Subcutaneous adipose tissue (tissue), 4 donors: ENCODE data around the gene CCDC134. TPM values are rescaled to one million over a fixed set of nuclear protein-coding genes. Genes with fewer than 3 reads are reported as not detected.

Experiments
- CTCF ChIP-seq: fragments of 450-650 bp; IDR thresholded peaks from one replicate; pipeline ENCODE4 v1.5.1; 2016; ENCODE audit warnings: low read depth, mild to moderate bottlenecking, control low read depth, antibody characterized with exemption, moderate library complexity
- total RNA-seq, 4 donors: library from RNA; depleted of rRNA; stranded (reverse); fragments of >200 nt; gene quantifications; one replicate each; pipeline ENCODE4 v1.1.0, GENCODE V29; 2016

Gene CCDC134
- total RNA-seq, 4 donors from 2014 or later: 0.98 to 5.1 (median 2.6) TPM

GRCh38 chr22:41862530-41863266, 62.2 kb downstream of the CCDC134 start:
- no peak for TF ChIP-seq CTCF

- TF ChIP-seq CTCF: no peak
Observed at GRCh38 chr22:41863472-41863871, 63.0 kb downstream of the CCDC134 start.

- TF ChIP-seq CTCF: no peak
Observed at GRCh38 chr22:41868556-41868955, 68.1 kb downstream of the CCDC134 start.

GRCh38 chr22:41870786-41871185, 70.3 kb downstream of the CCDC134 start:
- no peak for TF ChIP-seq CTCF

- TF ChIP-seq CTCF: no peak
Observed at GRCh38 chr22:41873391-41873790, 72.9 kb downstream of the CCDC134 start.

- TF ChIP-seq CTCF: no peak
Observed at GRCh38 chr22:41874090-41874489, 73.6 kb downstream of the CCDC134 start.

- TF ChIP-seq CTCF: no peak
Observed at GRCh38 chr22:41875531-41876270, 75.2 kb downstream of the CCDC134 start.
